Sigmoid colon (tissue), 3 donors: ENCODE measurements around the gene PCSK5.

Experiments used
- CTCF ChIP-seq, 4 experiments: fragments of 450-650 bp in 3 of 4; fragments of 200-600 bp in 1 of 4; IDR thresholded peaks; one replicate each; pipeline ENCODE4 v1.5.1; 2016 to 2019; ENCODE audit warnings: antibody characterized with exemption in 4 of 4, mild to moderate bottlenecking in 3 of 4, moderate library complexity in 2 of 4
- POLR2A ChIP-seq, 2 donors: fragments of 450-650 bp; IDR thresholded peaks; one replicate each; pipeline ENCODE4 v1.6.1; 2016; ENCODE audit warnings: antibody characterized with exemption in 2 of 2, mild to moderate bottlenecking in 2 of 2, moderate library complexity in 2 of 2

GRCh38 chr9:76188905-76189304 lies 298.4 kb downstream of the PCSK5 start:
- TF ChIP-seq CTCF (IDR thresholded peaks at IDR 0.05) (no peak), POLR2A (IDR thresholded peaks at IDR 0.05) (no peak)
